Upper lobe of left lung (tissue), 4 donors: ENCODE measurements around the gene SNAI3.

Source experiments
- CTCF ChIP-seq, 6 experiments: fragments of 450-650 bp in 4 of 6; fragments of 200-600 bp in 2 of 6; sonication (generic) in 2 of 6; IDR thresholded peaks; one replicate each; pipeline ENCODE4 v1.5.1; 2016 to 2019; ENCODE audit warnings: antibody characterized with exemption in 6 of 6
- EP300 ChIP-seq, 4 donors: sonication (generic); formaldehyde crosslinking; IDR thresholded peaks; one replicate each; pipeline ENCODE4 v1.5.1; 2017; ENCODE audit warnings: antibody characterized with exemption in 4 of 4, control low read depth in 2 of 4
- POLR2A ChIP-seq, 4 donors: fragments of 450-650 bp; IDR thresholded peaks; one replicate each; pipeline ENCODE4 v1.5.1; 2016 to 2017; ENCODE audit warnings: antibody characterized with exemption in 4 of 4, mild to moderate bottlenecking in 2 of 4
- POLR2AphosphoS5 ChIP-seq, 2 donors: sonication (generic); formaldehyde crosslinking; IDR thresholded peaks; one replicate each; pipeline ENCODE4 v1.5.1; 2017; ENCODE audit warnings: antibody characterized with exemption in 2 of 2

GRCh38 chr16:88714420-88715302 lies 28.4 kb upstream of the SNAI3 start:
- TF ChIP-seq POLR2AphosphoS5 (IDR thresholded peaks at IDR 0.05): no peak
- no peak for TF ChIP-seq CTCF (IDR thresholded peaks at IDR 0.05)
- TF ChIP-seq POLR2A (IDR thresholded peaks at IDR 0.05): no peak
- TF ChIP-seq EP300 (IDR thresholded peaks at IDR 0.05): no peak
